IPS-18c (cell line): ENCODE results near the gene CD4.
A peak's percentile ranks its signal among the peaks of the same experiment; 100 is the strongest.

ENCODE experiments used
- H3K4me3 ChIP-seq: 2 replicates; pipeline ENCODE4 v1.7.0; 2013; ENCODE audit warnings: low read depth, mild to moderate bottlenecking, low read length, moderate library complexity; ENCODE audit not compliant: insufficient read depth
- H3K9me3 ChIP-seq: one replicate; pipeline ENCODE4 v1.6.1; 2013; ENCODE audit warnings: mild to moderate bottlenecking, low read length, moderate library complexity; ENCODE audit not compliant: control insufficient read depth, insufficient read depth

CD4 gene

DNA sequence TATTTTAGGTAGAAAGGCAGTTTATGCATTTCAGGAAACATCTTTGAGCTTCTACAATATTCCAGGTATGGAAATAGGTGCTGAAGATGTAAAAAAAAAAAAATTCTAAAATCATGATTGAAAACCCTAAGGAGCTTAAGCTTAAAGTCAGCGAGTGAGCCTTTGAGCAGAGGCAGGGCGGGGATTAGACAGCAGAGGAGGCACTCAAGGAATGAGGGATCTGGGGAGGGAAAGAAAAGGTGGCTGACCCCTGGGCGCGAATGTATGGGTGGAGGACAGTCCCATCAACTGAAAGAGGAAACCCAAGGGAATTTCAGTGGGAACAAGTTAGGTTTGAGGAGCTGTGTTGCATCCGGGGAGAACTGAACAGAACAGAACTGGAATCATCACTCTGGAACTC, 29.6 kb upstream of the CD4 start:
- H3K4me3 ChIP-seq: no peak overlapping the region
- H3K9me3 ChIP-seq: no peaks in the 10 kb centered on the region

DNA sequence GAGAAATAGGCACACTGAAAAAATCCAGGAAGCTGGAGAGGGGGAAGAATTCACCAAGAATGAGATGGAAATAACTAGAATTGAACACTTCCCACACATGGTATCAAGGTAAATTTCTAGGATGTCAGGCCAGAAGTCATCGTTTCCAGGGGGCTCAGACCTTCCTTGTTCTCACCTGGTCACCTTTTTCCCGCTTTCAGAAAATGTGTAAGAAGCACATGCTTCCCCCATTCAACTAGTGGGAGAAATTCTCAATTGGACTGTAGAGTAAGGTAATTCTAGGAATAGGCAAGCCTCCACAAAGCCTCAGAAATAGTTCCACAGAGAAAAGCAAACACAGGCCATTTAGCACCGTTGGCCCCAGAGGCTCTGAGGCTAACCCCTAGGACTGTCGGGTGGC, 25.9 kb upstream of the CD4 start:
- H3K9me3 ChIP-seq: no peaks in the 10 kb centered on the region
- no peak overlapping the region for H3K4me3 ChIP-seq

DNA sequence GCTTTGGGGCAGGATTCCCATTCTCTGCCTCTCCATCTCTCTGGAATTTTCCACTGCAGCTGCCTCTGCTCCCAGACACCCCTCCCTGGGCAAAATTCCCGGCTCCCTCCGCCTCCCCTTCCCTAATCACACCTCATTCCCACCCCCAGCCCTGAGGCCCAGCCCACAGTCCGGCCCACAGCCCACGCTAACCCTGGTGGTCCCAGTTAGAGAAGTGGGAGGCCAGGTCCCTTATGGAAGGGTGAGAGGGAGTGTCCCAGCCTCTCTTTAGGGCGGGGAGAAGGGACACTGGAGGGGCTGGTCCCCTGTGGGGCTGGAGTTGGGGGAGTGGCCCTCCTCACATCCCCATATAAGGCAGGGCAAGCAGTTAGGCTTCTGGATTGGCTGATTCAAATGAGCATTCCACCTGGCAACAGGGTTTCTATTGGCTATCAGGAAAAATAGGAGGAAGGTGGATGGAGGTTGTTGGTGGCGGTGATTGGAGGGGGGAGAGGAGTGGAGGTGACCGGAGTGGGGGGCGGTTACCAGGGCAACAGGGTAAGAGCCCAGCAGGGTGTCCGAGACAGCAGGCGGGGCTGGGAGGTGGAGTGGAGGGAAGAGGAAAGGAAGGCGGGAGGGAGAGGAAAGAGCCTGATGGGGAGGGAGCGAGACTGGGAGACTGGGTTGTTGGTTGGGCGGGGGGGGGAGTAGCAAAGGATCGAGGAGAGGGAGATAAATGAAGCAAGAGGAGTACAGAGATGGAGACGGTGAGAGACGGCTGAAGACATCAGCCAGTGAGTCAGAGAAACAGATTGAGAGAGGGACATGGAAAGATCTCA, 25.1 kb upstream of the CD4 start:
- no peaks in the 10 kb centered on the region for H3K9me3 ChIP-seq
- H3K4me3 ChIP-seq: peak overlapping the region; percentile 17; the same call in 1 of the 2 replicates

DNA sequence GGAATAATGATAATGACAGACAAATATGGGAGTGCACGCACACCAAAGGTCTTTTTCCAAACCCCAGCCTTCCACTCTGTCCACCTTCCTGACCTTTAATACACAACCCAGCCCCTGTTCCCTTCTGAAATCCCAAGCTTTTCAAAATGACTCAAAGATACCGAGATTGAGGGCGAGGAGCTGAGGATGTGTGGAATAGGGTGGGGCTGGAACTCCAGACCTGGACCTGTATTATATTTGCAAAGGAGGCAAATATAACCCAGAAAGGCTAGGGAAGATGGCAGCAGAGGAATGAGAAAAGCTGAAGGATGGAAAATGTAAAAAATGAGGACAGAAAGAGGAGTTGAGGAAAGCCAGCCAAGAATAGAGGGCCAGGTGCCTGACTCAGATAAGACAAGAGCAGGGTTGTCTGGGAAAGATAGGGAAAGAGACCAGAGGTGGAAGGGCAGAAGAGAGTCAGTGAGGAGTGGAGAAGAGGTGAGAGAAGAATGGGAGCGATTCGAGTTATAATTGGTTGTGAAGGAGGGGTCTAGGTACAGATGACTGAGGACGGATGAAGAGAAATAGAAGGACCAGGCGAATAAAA, 24.2 kb upstream of the CD4 start:
- peak overlapping the region; percentile 85; the same call in 1 of the 2 replicates for H3K4me3 ChIP-seq
- H3K9me3 ChIP-seq: no peaks in the 10 kb centered on the region

DNA sequence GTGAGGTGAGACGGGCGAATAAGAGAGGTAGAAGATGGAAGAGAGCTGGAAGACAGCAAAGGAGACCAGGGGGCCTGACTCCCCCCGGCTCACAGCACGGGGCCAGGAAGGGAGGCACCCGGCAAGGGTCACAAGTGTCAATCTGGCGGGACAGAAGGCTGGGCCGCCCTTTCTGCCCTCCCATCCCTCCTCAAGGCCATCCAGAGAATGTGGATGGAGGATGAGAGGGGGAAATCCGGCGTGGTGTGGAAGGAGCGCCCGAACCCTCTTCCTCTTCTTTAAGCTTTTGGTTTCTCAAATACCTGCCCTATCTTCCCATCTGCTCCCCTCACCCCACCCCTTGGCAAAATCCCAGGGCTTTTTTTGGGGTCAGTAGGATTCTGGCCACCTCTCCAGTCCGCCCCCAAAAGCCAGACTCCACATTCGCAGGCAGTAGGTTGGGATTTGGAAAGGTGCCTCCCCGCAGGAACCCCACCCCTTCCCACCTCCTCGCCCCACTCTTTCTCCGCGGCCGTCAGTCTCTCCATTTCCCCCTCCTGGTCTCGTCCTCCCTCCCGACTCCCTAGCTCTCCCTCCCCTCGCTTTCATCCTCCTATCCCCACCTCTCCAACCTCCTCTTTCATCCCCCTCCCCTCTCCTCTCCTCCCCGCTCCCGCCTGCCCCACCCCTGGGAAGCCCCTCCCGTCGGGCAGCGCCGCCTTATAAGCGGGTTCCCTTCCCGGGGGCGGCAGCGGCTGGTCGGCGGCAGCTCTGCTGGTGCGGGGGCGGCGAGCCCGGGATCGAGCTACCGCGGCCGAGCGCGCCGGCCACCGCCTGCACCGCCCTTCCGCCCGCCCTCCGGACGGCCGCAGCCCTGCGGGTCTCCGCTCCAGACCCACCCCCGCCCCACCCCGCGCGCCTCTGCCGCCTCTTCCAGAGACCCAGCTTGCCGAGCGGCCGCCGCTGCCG, 23.4 kb upstream of the CD4 start, which contains the start of gene PTMS:
PTMS (plus strand) TSS at position 730 of the 948 bp plus-strand sequence. CDS start 343 bp downstream, outside the sequence.
- H3K9me3 ChIP-seq: no peaks in the 10 kb centered on the region
- peak within 1 kb of the TSS; percentile 85 for H3K4me3 ChIP-seq

DNA sequence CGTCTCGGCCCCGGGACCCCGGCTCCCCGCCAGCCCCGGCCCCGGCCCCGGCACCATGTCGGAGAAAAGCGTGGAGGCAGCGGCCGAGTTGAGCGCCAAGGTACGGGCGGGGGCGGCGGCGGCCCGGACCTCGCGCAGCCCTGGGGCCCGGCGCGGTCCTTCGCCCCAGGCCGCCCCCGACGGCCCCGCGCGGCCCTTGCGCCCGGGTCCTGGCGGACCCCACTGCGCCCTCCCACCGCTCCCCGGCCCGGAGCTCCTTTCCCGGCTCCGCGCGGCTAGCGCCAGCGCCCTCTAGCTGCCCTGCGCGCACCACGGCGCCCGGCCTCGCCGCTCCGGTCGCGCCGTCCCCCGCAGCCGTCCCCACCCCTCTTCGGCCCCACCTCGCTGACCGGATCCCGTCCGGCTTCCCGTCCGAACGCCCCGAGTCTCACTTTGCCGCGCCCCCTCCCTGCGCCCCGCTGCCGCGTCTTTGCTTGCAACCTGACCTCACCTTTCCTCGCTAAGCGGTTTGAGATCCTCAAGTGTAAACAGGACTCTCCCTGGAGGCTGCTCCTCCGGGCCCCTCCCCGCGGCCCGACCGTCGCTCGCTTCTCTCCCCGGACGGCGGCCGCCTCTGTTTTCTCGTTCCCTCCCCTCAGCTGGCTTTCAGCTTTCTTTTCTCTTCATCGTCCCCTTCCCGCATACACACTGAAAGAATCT, 22.5 kb upstream of the CD4 start:
- peak overlapping the region; percentile 85 for H3K4me3 ChIP-seq
- H3K9me3 ChIP-seq: no peaks in the 10 kb centered on the region

DNA sequence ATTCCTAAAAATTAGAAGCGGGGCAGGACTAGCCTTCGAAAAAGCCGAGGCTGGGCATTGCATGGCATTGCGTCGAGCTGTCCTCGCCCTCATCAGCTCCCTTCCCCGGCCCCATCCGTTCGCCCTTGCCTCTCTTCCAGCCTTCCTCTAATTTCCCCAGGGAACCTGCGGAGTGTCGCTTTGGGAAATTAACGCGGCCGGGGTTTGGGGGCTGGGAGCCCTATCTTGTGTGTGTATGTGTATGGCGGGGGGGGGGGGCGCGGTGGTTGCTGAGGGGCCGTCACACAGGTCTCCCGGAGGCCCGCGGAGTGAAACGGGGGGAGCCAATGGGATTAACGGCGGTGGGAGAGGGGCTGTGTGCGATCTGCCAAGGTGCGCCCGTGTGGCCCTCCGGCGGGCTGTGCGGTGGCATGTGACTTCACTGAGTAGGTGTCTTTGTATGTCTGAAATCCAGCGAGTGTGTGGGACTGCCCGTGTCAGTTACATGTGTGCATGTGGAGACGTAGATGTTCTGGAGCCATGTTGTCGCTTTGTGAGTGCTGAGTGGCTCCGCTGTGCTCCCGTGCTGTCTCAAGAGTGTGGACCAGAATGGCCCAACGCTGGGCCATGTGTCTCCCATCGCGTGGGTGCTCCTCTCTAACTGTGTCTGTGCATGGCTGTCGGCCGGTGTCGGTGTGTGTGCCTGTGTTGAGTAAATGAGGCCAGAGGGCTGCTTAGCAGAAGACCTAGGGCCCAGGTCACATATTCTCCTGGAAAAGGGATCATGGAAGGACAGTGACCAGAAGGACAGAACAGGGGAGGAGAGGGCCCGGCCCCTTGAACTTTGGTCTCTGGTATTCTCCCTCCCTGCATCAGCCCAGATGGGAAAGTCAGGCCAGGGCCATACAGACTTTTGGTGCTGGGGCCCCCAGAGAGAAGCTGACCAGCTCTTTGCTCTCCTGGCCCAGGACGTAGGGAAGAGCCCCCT, 21.7 kb upstream of the CD4 start:
- Histone ChIP-seq H3K4me3 (peak overlapping the region; percentile 85), H3K9me3 (no peaks in the 10 kb centered on the region)

DNA sequence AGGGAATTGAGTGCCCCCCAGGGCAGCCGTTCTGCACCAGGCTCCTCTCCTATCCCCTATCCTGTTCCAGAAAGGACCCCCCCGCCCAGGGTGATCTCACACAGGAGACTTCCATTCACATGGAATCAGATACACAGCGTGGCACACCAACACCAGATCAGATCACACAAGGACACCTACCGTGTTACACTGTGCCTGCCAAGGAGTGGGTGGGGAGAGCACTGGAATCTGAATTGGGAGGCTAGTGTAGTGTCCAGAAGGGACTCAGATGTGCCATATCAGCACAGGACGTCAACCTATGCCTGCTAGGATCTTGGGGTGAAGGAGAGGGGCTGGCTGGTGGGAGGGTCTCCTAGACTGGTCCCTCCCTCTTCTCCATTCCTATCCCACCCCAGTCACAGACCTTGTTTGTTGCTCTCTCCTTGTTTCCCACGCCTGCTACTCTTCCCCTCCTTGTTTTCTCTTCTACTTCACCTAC, 20.9 kb upstream of the CD4 start:
- no peaks in the 10 kb centered on the region for H3K9me3 ChIP-seq
- peak overlapping the region; percentile 85 for H3K4me3 ChIP-seq

DNA sequence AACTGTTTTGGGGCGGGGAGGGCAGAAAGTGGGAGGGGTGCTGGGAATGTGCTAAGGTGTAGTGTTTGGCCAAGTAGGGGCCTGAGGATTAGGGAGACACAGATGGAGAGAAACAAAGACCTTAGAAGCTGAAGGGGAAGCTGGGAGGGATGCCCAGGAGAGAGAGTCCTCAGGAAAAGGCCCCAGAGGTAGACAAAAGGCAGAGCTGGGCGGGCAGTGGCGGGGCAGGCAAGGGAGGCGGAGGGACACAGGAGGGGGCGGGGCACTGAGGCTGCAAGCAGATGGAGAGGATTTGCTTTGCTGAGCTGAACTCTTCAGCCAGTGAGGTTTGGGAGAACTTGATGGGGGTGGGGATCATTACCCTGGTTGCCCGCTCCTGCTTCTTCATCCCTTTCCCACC, 20.3 kb upstream of the CD4 start:
- Histone ChIP-seq H3K4me3 (peak overlapping the region; percentile 85; the same call in 1 of the 2 replicates), H3K9me3 (no peaks in the 10 kb centered on the region)

DNA sequence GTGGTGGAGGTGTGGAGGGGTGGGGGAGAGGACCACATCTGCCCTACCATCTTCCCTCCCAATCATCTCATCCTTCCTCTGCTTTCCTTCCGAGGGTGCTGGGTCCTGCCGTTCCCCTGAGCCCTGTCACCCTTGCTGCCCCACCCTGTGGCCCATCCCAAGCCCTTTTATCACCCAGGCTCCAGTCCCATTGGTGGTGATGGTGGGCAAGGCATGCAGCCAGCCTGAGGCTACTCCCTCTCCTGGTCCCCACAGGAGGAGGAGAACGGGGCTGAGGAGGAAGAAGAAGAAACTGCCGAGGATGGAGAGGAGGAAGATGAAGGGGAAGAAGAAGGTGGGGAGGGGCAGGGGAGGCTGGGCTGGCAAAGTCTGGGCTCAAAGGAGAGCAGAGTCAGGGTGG, 19.7 kb upstream of the CD4 start:
- peak overlapping the region; percentile 20; the same call in 1 of the 2 replicates for H3K4me3 ChIP-seq
- H3K9me3 ChIP-seq: no peaks in the 10 kb centered on the region

DNA sequence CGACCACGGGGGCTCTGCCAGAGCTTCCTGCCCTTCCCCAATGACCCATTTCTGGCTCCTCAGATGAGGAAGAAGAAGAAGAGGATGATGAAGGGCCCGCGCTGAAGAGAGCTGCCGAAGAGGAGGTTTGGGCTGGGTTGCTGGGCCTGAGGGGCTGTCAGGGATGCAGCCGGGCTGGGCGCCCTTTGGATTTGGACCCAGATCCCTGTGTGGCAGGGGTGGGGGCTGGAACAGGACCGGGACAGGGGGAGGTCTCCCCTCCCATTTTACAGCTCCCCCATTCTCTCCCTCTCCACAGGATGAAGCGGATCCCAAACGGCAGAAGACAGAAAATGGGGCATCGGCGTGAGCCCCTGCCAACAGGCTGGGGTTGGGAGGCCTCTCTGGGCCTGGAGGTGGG, 19.2 kb upstream of the CD4 start:
- Histone ChIP-seq H3K4me3 (no peak overlapping the region), H3K9me3 (no peaks in the 10 kb centered on the region)

DNA sequence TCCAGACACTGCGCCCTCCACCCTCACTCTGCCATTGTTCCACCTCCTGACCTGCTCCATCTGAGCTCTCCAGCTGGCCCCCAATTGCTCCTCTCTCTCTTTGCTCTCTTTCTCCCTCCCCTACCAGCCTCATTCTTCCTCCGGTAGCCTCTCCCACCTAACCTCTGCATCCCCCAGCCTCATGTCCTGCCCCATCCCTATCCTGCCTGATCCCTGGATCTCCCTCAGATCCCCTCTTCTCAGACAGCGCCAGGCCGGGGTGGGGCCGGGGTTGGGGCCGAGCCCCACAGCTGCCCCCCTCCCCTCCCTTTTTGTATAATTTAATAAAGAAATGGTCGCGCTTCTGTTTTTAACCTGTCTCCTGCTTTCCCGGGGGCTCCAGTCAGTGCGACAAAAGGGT, 18.7 kb upstream of the CD4 start:
- Histone ChIP-seq H3K4me3 (no peak overlapping the region), H3K9me3 (no peaks in the 10 kb centered on the region)

DNA sequence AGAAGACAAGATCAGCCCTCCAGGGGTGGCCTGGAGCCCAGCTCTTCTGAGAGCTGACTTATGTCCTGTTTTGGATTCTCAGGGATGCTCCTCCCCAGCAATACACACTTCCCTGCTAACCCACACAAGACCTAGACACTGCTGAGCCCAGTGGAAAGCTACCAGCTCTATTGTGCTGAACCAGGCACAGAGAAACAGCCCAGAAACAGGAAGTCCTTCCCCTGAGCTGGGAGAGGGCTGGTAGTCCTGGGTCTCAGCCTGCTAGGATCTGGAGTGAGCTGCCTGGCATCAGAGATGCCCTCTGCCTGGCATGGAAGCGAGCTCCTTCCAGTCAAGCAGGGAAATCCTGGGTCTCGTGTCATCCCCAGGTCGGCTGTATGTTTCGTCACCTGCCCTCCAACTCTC, 18.2 kb upstream of the CD4 start:
- Histone ChIP-seq H3K4me3 (no peak overlapping the region), H3K9me3 (no peaks in the 10 kb centered on the region)

DNA sequence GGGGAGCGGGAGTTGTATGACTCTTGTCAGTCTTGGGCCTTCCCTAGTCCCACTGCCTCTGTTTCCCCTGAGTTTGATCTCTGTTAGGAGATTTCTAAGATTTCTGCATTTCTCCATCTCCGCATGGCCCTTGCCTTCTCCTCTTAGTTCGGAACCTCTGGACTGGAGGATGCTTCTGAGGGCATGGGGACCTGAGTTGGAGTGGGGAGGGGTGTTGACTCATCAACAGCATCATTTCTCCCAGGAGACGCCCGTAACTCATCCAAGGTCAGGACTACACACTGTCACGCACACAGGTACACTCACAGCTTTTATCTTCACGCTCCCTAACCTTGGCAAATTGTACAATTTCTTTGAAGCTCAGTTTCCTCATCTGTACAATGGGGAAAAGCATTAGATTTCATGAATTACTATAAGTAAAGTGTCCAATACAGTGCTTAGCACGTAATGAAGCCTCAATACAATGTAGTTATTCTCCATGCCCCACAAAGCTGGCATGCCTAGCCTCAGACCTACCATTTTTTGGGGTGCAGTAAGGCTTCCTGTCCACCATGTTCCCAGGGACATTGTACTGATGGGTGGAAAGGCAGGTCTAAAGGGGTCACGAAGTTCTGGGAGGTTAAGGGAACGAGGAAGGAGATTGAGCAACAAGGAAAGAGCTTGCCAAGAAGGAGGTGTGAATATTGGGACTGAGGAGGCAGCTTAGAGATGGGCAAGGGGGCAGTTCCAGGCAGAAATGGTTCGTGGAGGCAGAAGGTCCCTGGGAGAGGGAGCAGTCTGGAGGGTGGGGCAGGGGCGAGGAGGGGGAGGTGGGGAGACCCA, 17.6 kb upstream of the CD4 start:
- Histone ChIP-seq H3K4me3 (no peak overlapping the region), H3K9me3 (no peaks in the 10 kb centered on the region)

DNA sequence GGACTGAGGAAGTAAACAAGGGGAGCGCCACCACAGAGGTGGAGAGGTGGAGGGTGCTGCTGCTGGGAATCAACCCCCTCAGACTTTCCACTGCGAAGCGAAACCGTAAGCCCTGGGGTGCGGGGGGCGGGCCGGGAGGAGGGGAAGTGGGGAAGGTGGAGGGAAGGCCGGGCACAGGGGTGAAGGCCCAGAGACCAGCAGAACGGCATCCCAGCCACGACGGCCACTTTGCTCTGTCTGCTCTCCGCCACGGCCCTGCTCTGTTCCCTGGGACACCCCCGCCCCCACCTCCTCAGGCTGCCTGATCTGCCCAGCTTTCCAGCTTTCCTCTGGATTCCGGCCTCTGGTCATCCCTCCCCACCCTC, 17.0 kb upstream of the CD4 start, which contains the start of gene LAG3:
LAG3 (plus strand) TSS at position 190 of the 365 bp plus-strand sequence. CDS start 333 bp downstream, outside the sequence.
- H3K4me3 ChIP-seq: peak within 1 kb of the TSS; percentile 40
- H3K9me3 ChIP-seq: no peaks in the 10 kb centered on the region
